Neural cell (in vitro differentiated cells): ENCODE measurements around the gene CAMK1D. TPM values are rescaled to one million over a fixed set of nuclear protein-coding genes. Genes with fewer than 3 reads are reported as not detected.

Experiments
- H2AFZ ChIP-seq: fragments of 200-600, 300-800 bp; sonication (generic), shearing (Covaris generic); 2 replicates; pipeline ENCODE4 v1.6.0; 2014; ENCODE audit warnings: low read depth, mild to moderate bottlenecking, antibody characterized with exemption, low read length, moderate library complexity
- H3F3A ChIP-seq: fragments of 200-600 bp; shearing (Covaris generic); 2 replicates; pipeline ENCODE4 v1.6.1; 2016; ENCODE audit warnings: mild to moderate bottlenecking, moderate library complexity, mixed read lengths, antibody characterized with exemption, low read length; ENCODE audit not compliant: insufficient read depth, poor library complexity, severe bottlenecking
- H3K27ac ChIP-seq: fragments of 200-600, 300-800 bp; sonication (generic), shearing (Covaris generic); 2 replicates; pipeline ENCODE4 v1.5.1; 2014; ENCODE audit warnings: mild to moderate bottlenecking, low read length, moderate library complexity
- H3K27me3 ChIP-seq: fragments of 300-800, 200-600 bp; sonication (generic), shearing (Covaris generic); 2 replicates; pipeline ENCODE4 v1.6.0; 2014; ENCODE audit warnings: mild to moderate bottlenecking, low read depth, low read length, moderate library complexity; ENCODE audit not compliant: insufficient read depth
- H3K36me3 ChIP-seq: fragments of 300-800, 200-600 bp; sonication (generic), shearing (Covaris generic); 2 replicates; pipeline ENCODE4 v1.5.1; 2014; ENCODE audit warnings: mild to moderate bottlenecking, antibody characterized with exemption, low read length, moderate library complexity; ENCODE audit not compliant: insufficient read depth
- H3K4me2 ChIP-seq: fragments of 300-800, 200-600 bp; sonication (generic), shearing (Covaris generic); 2 replicates; pipeline ENCODE4 v1.6.0; 2014; ENCODE audit warnings: mild to moderate bottlenecking, low read length
- H3K4me3 ChIP-seq: fragments of 300-800, 200-600 bp; sonication (generic), shearing (Covaris generic); 2 replicates; pipeline ENCODE4 v1.5.1; 2014; ENCODE audit warnings: mild to moderate bottlenecking, low read length, moderate library complexity
- H3K79me2 ChIP-seq: fragments of 200-600 bp; shearing (Covaris generic); replicated peaks from 2 replicates; pipeline ENCODE4 v1.6.0; 2014; ENCODE audit warnings: mild to moderate bottlenecking, low read length, moderate library complexity; ENCODE audit not compliant: insufficient read depth
- H3K9ac ChIP-seq: fragments of 300-800, 200-600 bp; sonication (generic), shearing (Covaris generic); 2 replicates; pipeline ENCODE4 v1.6.1; 2016; ENCODE audit warnings: mild to moderate bottlenecking, low read length, mixed read lengths
- H3K9me2 ChIP-seq: fragments of 200-600 bp; shearing (Covaris generic); 2 replicates; pipeline ENCODE4 v1.6.1; 2016; ENCODE audit warnings: mild to moderate bottlenecking, low read length, mixed read lengths; ENCODE audit not compliant: insufficient read depth
- H3K9me3 ChIP-seq: fragments of 200-600, 300-800 bp; sonication (generic), shearing (Covaris generic); 2 replicates; pipeline ENCODE4 v1.6.1; 2016; ENCODE audit warnings: mild to moderate bottlenecking, mixed run types, low read length, moderate library complexity, mixed read lengths
- H4K20me1 ChIP-seq: fragments of 200-600 bp; shearing (Covaris generic); 2 replicates; pipeline ENCODE4 v1.6.1; 2016; ENCODE audit warnings: mild to moderate bottlenecking, mixed run types; ENCODE audit not compliant: insufficient read depth
- CTCF ChIP-seq: fragments of 450-650 bp; IDR thresholded peaks from 2 replicates; pipeline ENCODE4 v1.5.1; 2014; ENCODE audit warnings: antibody characterized with exemption, mild to moderate bottlenecking, moderate library complexity; ENCODE audit not compliant: poor library complexity, severe bottlenecking
- EP300 ChIP-seq: fragments of 450-650 bp; conservative IDR thresholded peaks from 2 replicates; pipeline ENCODE4 v1.6.1; 2014; ENCODE audit warnings: antibody characterized with exemption, mild to moderate bottlenecking, moderate library complexity; ENCODE audit not compliant: poor library complexity, severe bottlenecking
- EZH2 ChIP-seq: fragments of 200-600, 300-800 bp; shearing (Covaris generic), sonication (generic); IDR thresholded peaks from 2 replicates; pipeline ENCODE4 v1.6.1; 2014; ENCODE audit warnings: antibody characterized with exemption, low read length, borderline replicate concordance, mild to moderate bottlenecking; ENCODE audit not compliant: insufficient read depth, poor library complexity, severe bottlenecking
- MXI1 ChIP-seq: fragments of 450-650 bp; conservative IDR thresholded peaks from 2 replicates; pipeline ENCODE4 v1.6.1; 2014; ENCODE audit warnings: antibody characterized with exemption, mild to moderate bottlenecking; ENCODE audit not compliant: poor library complexity, severe bottlenecking
- POLR2AphosphoS5 ChIP-seq: IDR thresholded peaks from 2 replicates; pipeline ENCODE4 v1.6.1; 2012
- RAD21 ChIP-seq: fragments of 450-650 bp; conservative IDR thresholded peaks from 2 replicates; pipeline ENCODE4 v1.6.1; 2014; ENCODE audit warnings: antibody characterized with exemption, mild to moderate bottlenecking, moderate library complexity
- SMC3 ChIP-seq: fragments of 450-650 bp; conservative IDR thresholded peaks from 2 replicates; pipeline ENCODE4 v1.6.1; 2014; ENCODE audit warnings: antibody characterized with exemption, mild to moderate bottlenecking, moderate library complexity; ENCODE audit not compliant: poor library complexity
- TAF1 ChIP-seq: IDR thresholded peaks from 2 replicates; pipeline ENCODE4 v1.6.1; 2012; ENCODE audit warnings: low read depth
- polyA plus RNA-seq: library from polyadenylated mRNA; depleted of rRNA; stranded (reverse); fragments of >200 nt; gene quantifications from 2 replicates; pipeline ENCODE4 v1.2.3, GENCODE V29; 2014
- TF ChIP-seq, protein P1 (sequence below): IDR thresholded peaks from 2 replicates; pipeline ENCODE4 v1.6.1; 2012; ENCODE audit warnings: borderline replicate concordance

Gene CAMK1D
- polyA plus RNA-seq, 1 donor from 2014 or later, result 13.8 TPM

GRCh38 chr10:12391206-12391605 is 41.9 kb downstream of the CAMK1D start:
- Histone ChIP-seq H3K27me3 (no peaks in the 10 kb centered on the region), H3K4me3 (peak overlapping the region; percentile 2), H3K9me3 (no peaks in the 10 kb centered on the region), H3F3A (peaks cover 3% of the 10 kb centered on the region), H3K79me2 (peaks cover 17% of the 10 kb centered on the region), H3K27ac (no peak overlapping the region), H3K36me3 (no peaks in the 10 kb centered on the region), H2AFZ (no peak overlapping the region), H3K4me2 (no peak overlapping the region), H3K9ac (no peak overlapping the region), H4K20me1 (no peaks in the 10 kb centered on the region), H3K9me2 (no peaks in the 10 kb centered on the region)
- TF ChIP-seq RAD21 (no peak), CTCF (no peak), EZH2 (no peak), POLR2AphosphoS5 (no peak), EP300 (no peak), MXI1 (no peak), TAF1 (no peak), SMC3 (no peak)
- TF ChIP-seq, protein P1, sequence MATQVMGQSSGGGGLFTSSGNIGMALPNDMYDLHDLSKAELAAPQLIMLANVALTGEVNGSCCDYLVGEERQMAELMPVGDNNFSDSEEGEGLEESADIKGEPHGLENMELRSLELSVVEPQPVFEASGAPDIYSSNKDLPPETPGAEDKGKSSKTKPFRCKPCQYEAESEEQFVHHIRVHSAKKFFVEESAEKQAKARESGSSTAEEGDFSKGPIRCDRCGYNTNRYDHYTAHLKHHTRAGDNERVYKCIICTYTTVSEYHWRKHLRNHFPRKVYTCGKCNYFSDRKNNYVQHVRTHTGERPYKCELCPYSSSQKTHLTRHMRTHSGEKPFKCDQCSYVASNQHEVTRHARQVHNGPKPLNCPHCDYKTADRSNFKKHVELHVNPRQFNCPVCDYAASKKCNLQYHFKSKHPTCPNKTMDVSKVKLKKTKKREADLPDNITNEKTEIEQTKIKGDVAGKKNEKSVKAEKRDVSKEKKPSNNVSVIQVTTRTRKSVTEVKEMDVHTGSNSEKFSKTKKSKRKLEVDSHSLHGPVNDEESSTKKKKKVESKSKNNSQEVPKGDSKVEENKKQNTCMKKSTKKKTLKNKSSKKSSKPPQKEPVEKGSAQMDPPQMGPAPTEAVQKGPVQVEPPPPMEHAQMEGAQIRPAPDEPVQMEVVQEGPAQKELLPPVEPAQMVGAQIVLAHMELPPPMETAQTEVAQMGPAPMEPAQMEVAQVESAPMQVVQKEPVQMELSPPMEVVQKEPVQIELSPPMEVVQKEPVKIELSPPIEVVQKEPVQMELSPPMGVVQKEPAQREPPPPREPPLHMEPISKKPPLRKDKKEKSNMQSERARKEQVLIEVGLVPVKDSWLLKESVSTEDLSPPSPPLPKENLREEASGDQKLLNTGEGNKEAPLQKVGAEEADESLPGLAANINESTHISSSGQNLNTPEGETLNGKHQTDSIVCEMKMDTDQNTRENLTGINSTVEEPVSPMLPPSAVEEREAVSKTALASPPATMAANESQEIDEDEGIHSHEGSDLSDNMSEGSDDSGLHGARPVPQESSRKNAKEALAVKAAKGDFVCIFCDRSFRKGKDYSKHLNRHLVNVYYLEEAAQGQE, result no peak

DNA sequence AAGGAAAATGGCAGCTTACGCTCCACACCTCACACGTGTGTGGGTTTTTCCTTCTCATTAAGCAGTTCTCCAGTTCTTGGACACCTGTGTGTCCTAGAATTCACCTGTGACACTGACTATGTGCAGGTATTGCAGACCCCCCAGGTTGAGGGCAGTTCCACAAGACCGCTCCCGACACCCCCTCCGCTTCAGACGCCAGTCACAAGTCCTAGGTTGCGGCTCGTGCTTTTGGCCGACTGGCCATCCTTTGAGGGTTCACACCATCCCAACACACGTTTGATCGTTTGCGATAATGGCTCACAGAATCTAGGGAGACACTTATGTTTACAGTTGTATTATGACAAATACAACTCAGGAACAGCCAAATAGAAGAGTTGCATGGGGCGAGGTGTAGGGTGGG is 44.5 kb downstream of the CAMK1D start:
- Histone ChIP-seq H3K4me3 (no peak overlapping the region), H3K4me2 (no peak overlapping the region), H3K27me3 (no peaks in the 10 kb centered on the region), H3K27ac (no peak overlapping the region), H3K9me3 (no peaks in the 10 kb centered on the region), H3K79me2 (peaks cover 12% of the 10 kb centered on the region), H3K36me3 (no peaks in the 10 kb centered on the region), H3K9me2 (no peaks in the 10 kb centered on the region), H4K20me1 (no peaks in the 10 kb centered on the region), H3F3A (peaks cover 3% of the 10 kb centered on the region), H2AFZ (no peak overlapping the region), H3K9ac (no peak overlapping the region)
- TF ChIP-seq CTCF (no peak), EZH2 (no peak), SMC3 (no peak), POLR2AphosphoS5 (no peak), MXI1 (no peak), RAD21 (no peak), TAF1 (no peak), EP300 (no peak)
- TF ChIP-seq, protein P1, result no peak
